ENCODE results near the gene NOS2.
A peak's percentile ranks its signal among the peaks of the same experiment; 100 is the strongest.
"Not testable (repeated sequence)": the region's sequence is repeated elsewhere in the genome, so short reads cannot be mapped to it uniquely, and the experiment has no call there.

Gene NOS2

GRCh38 chr17:27778183-27778582 is 22.1 kb downstream of the NOS2 start:
- TF ChIP-seq POLR2A (IDR thresholded peaks at IDR 0.05; ENCODE audit: low read depth, low read length): no peak
- no peak for TF ChIP-seq POLR2AphosphoS5 (IDR thresholded peaks at IDR 0.05; ENCODE audit: low read depth, low read length)
- TF ChIP-seq TAF1 (IDR thresholded peaks at IDR 0.05; ENCODE audit: borderline replicate concordance, low read depth, low read length): no peak
- DNase-seq (ENCODE audit: insufficient read length) (no peak), FAIRE-seq (no peak)

DNA sequence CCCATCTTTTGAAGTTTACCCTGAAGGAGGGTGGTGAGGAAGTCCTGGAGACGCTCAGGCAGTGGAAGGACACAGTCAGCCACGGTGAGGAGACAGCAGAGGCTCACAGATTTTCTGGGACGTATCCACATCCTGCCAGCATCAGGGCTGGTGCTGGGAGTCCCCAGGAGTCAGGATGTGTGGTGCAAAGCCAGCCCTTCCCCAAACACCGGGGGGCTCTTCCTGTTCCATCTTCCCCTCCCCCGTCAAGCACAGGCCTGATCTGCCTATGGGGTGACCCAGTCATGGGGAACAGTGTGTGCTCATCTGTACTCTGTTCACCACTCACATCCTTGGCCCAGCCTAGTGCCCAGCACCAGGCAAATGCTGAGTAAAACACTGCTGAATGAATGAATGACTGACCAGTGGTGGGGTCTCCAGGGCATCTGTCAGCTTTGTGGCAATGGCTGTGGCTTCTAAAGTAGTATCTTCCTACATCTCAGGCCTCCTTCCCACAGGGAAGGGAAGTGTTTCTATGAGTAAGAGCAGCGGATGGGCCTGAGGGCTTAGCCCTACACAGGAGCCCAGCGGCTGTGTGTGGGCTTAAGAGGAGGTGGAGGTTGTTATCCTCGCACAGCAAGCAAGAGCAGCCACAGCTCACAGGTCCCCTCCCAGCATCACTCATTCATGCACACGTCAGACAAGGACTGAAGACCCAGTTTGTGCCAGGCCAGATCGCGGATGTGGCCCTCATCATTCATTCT is 23.3 kb downstream of the NOS2 start:
- FAIRE-seq (no peak), DNase-seq (ENCODE audit: insufficient read length) (no peak)
- TF ChIP-seq POLR2AphosphoS5 (IDR thresholded peaks at IDR 0.05; ENCODE audit: low read depth, low read length) (no peak), POLR2A (IDR thresholded peaks at IDR 0.05; ENCODE audit: low read depth, low read length) (no peak), TAF1 (IDR thresholded peaks at IDR 0.05; ENCODE audit: borderline replicate concordance, low read depth, low read length) (no peak)

GRCh38 chr17:27771586-27771985 is 28.7 kb downstream of the NOS2 start:
- TF ChIP-seq POLR2A (IDR thresholded peaks at IDR 0.05; ENCODE audit: low read depth, low read length) (no peak), TAF1 (IDR thresholded peaks at IDR 0.05; ENCODE audit: borderline replicate concordance, low read depth, low read length) (no peak)
- DNase-seq (ENCODE audit: insufficient read length) (no peak), FAIRE-seq (no peak)

- TF ChIP-seq POLR2AphosphoS5 (IDR thresholded peaks at IDR 0.05; ENCODE audit: low read depth, low read length) (no peak), POLR2A (IDR thresholded peaks at IDR 0.05; ENCODE audit: low read depth, low read length) (no peak), TAF1 (IDR thresholded peaks at IDR 0.05; ENCODE audit: borderline replicate concordance, low read depth, low read length) (no peak)
- FAIRE-seq: no peak
- no peak for DNase-seq (ENCODE audit: insufficient read length)
These were observed 29.5 kb downstream of the NOS2 start for GRCh38 chr17:27770877-27771276.

- no peak for FAIRE-seq
- TF ChIP-seq POLR2AphosphoS5 (IDR thresholded peaks at IDR 0.05; ENCODE audit: low read depth, low read length): no peak
- TF ChIP-seq POLR2A (IDR thresholded peaks at IDR 0.05; ENCODE audit: low read depth, low read length): no peak
- TF ChIP-seq TAF1 (IDR thresholded peaks at IDR 0.05; ENCODE audit: borderline replicate concordance, low read depth, low read length): no peak
These were observed 31.4 kb downstream of the NOS2 start for GRCh38 chr17:27768858-27769410.

DNA sequence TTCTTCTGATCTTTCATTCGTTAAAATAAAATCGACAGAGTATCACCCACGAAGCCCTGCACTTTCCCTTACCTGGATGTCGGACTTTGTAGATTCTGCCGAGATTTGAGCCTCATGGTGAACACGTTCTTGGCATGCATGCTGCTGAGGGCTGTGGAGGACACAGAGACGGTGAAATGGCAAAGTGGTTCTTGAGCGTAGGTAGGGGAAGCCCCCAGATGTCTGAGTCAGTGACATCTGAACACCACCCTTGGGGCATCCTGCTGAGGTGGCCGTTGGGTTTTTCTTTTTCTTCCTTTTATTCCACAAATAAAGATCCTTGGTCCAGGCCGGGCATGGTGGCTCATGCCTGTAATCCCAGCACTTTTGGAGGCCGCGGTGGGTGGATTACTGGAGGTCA is 33.9 kb downstream of the NOS2 start:
- DNase-seq (ENCODE audit: insufficient read length): no peak
- TF ChIP-seq TAF1 (IDR thresholded peaks at IDR 0.05; ENCODE audit: borderline replicate concordance, low read depth, low read length) (no peak), POLR2AphosphoS5 (IDR thresholded peaks at IDR 0.05; ENCODE audit: low read depth, low read length) (no peak), POLR2A (IDR thresholded peaks at IDR 0.05; ENCODE audit: low read depth, low read length) (no peak)
- FAIRE-seq: no peak

More at GRCh38 chr17:27768858-27769410, 31.4 kb downstream of the NOS2 start:
- no peak for DNase-seq (ENCODE audit: insufficient read length)

DNA sequence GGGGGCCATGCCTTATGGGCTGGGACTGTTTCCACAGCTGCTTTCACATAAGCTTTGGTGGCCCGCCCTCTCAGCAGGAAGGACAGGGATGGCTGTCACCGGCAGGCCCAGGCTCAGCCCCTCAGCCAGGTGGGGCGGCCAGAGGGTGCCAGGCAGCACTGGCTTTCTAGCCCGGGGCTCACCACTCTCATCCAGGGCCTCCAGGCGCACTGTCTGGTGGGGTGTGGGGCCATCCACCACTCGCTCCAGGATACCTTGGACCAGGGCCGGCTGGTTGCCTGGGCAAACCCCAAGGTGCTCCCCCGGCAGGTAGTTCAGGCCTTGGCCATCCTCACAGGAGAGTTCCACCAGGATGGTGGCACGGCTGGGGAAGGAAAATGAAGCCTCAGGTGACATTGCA is 35.0 kb downstream of the NOS2 start:
- DNase-seq (ENCODE audit: insufficient read length) (no peak), FAIRE-seq (no peak)
- TF ChIP-seq POLR2AphosphoS5 (IDR thresholded peaks at IDR 0.05; ENCODE audit: low read depth, low read length) (no peak), TAF1 (IDR thresholded peaks at IDR 0.05; ENCODE audit: borderline replicate concordance, low read depth, low read length) (no peak), POLR2A (IDR thresholded peaks at IDR 0.05; ENCODE audit: low read depth, low read length) (no peak)

- DNase-seq (ENCODE audit: insufficient read length) (no peak), FAIRE-seq (no peak)
- no peak for TF ChIP-seq TAF1 (IDR thresholded peaks at IDR 0.05; ENCODE audit: borderline replicate concordance, low read depth, low read length)
- no peak for TF ChIP-seq POLR2AphosphoS5 (IDR thresholded peaks at IDR 0.05; ENCODE audit: low read depth, low read length)
- no peak for TF ChIP-seq POLR2A (IDR thresholded peaks at IDR 0.05; ENCODE audit: low read depth, low read length)
These were observed 35.7 kb downstream of the NOS2 start for GRCh38 chr17:27764589-27764988.

- DNase-seq (ENCODE audit: insufficient read length) (no peak), FAIRE-seq (no peak)
- TF ChIP-seq POLR2AphosphoS5 (IDR thresholded peaks at IDR 0.05; ENCODE audit: low read depth, low read length) (no peak), TAF1 (IDR thresholded peaks at IDR 0.05; ENCODE audit: borderline replicate concordance, low read depth, low read length) (no peak), POLR2A (IDR thresholded peaks at IDR 0.05; ENCODE audit: low read depth, low read length) (no peak)
These were observed 37.6 kb downstream of the NOS2 start for GRCh38 chr17:27762527-27763305.

GRCh38 chr17:27760931-27761330 is 39.4 kb downstream of the NOS2 start:
- DNase-seq (ENCODE audit: insufficient read length); FAIRE-seq: not testable (repeated sequence)

- TF ChIP-seq POLR2A (IDR thresholded peaks at IDR 0.05; ENCODE audit: low read depth, low read length) (no peak), POLR2AphosphoS5 (IDR thresholded peaks at IDR 0.05; ENCODE audit: low read depth, low read length) (no peak), TAF1 (IDR thresholded peaks at IDR 0.05; ENCODE audit: borderline replicate concordance, low read depth, low read length) (no peak)
- DNase-seq (ENCODE audit: insufficient read length): peak; percentile 52
- peak; percentile 33 for FAIRE-seq
These were observed 40.1 kb downstream of the NOS2 start for GRCh38 chr17:27760069-27760885.

All from GM12892 (cell line).